GM12892 (cell line): Measurements from ENCODE around the gene FANCG.

Experiments used
- POLR2A ChIP-seq: IDR thresholded peaks from 2 replicates; pipeline ENCODE4 v1.6.1; 2011; ENCODE audit warnings: low read depth, low read length, control low read depth
- POLR2AphosphoS5 ChIP-seq: IDR thresholded peaks from 2 replicates; pipeline ENCODE4 v1.6.1; 2011; ENCODE audit warnings: low read depth, low read length, control low read depth
- TAF1 ChIP-seq: IDR thresholded peaks from 2 replicates; pipeline ENCODE4 v1.6.1; 2011; ENCODE audit warnings: low read depth, mild to moderate bottlenecking, control low read depth, low read length, borderline replicate concordance

- TF ChIP-seq POLR2AphosphoS5 (no peak), POLR2A (no peak), TAF1 (no peak)
Measured at GRCh38 chr9:35112257-35113020, 32.7 kb upstream of the FANCG start.
